Fibroblast of the aortic adventitia (primary cell): ENCODE results near the gene MRPL36. TPM values are rescaled to one million over a fixed set of nuclear protein-coding genes. Genes with fewer than 3 reads are reported as not detected.

Experiments used
- DNase-seq: peaks from one replicate; pipeline ENCODE4 v3.0.0-alpha.2; 2010; ENCODE audit warnings: low read depth
- H3K4me3 ChIP-seq: 2 replicates; pipeline ENCODE4 v1.5.1; 2011; ENCODE audit warnings: low read depth, mild to moderate bottlenecking, control low read depth, low read length, moderate library complexity
- CTCF ChIP-seq: IDR thresholded peaks from 2 replicates; pipeline ENCODE4 v1.5.1; 2011; ENCODE audit warnings: mild to moderate bottlenecking, low read length, control low read depth, inconsistent platforms; ENCODE audit not compliant: insufficient read depth
- total RNA-seq: library from RNA; depleted of rRNA; stranded (reverse); fragments of >200 nt; gene quantifications from 2 replicates; pipeline ENCODE4 v1.2.3, GENCODE V29; 2012; ENCODE audit warnings: low replicate concordance

The MRPL36 gene
- total RNA-seq, 1 donor, result 47.9 TPM

GRCh38 chr5:1785062-1785461 is 14.6 kb downstream of the MRPL36 start:
- TF ChIP-seq CTCF, result no peak
- DNase-seq, result no peak
- no peak overlapping the region for H3K4me3 ChIP-seq

- no peak overlapping the region for H3K4me3 ChIP-seq
- no peak for TF ChIP-seq CTCF
- DNase-seq, result no peak
Observed at GRCh38 chr5:1784197-1785050, 15.2 kb downstream of the MRPL36 start.

- no peak for TF ChIP-seq CTCF
- H3K4me3 ChIP-seq, result no peak overlapping the region
- DNase-seq, result peak; percentile 18
Observed at GRCh38 chr5:1783216-1783554, 16.5 kb downstream of the MRPL36 start.

- TF ChIP-seq CTCF, result no peak
- no peak for DNase-seq
- no peak overlapping the region for H3K4me3 ChIP-seq
Observed at GRCh38 chr5:1782385-1783215, 17.0 kb downstream of the MRPL36 start.

GRCh38 chr5:1781726-1782384 is 17.8 kb downstream of the MRPL36 start:
- no peak for TF ChIP-seq CTCF
- no peak for DNase-seq
- no peak overlapping the region for H3K4me3 ChIP-seq

GRCh38 chr5:1781107-1781506 is 18.5 kb downstream of the MRPL36 start:
- no peak for DNase-seq
- TF ChIP-seq CTCF, result no peak
- H3K4me3 ChIP-seq, result no peak overlapping the region
